OCI-LY7 (cell line): ENCODE measurements around the gene DEGS1. TPM values are rescaled to one million over a fixed set of nuclear protein-coding genes. Genes with fewer than 3 reads are reported as not detected.

Experiments
- BruUV-seq: library from RNA; stranded (reverse); fragments of 400-500 nt; replicated peaks from 2 replicates; lab custom pipeline; 2021; lab: Mats Ljungman, UMichigan
- CTCF ChIA-PET: fragments of 300-600 bp; sonication (Branson Sonifier 250); formaldehyde crosslinking; loops from one replicate; lab custom pipeline; 2022; ENCODE audit warnings: antibody characterized with exemption; ENCODE audit not compliant: unreplicated experiment; lab: Charles Lee
- POLR2A ChIA-PET: fragments of 300-600 bp; sonication (Branson Sonifier 250); formaldehyde crosslinking; loops from one replicate; lab custom pipeline; 2022; ENCODE audit warnings: antibody characterized with exemption; lab: Charles Lee
- DNase-seq: peaks from one replicate; pipeline ENCODE4 v3.0.0-alpha.2; 2015; ENCODE audit warnings: low spot score
- H2AFZ ChIP-seq: fragments of 200-600 bp; sonication (generic), shearing (Covaris generic); 2 replicates; pipeline ENCODE4 v1.6.1; 2014; ENCODE audit warnings: mild to moderate bottlenecking, antibody characterized with exemption, low read length, moderate library complexity
- H3K27ac ChIP-seq: fragments of 200-600 bp; sonication (generic); 2 replicates; pipeline ENCODE4 v1.5.1; 2014; ENCODE audit warnings: mixed run types, low read depth, mild to moderate bottlenecking, moderate library complexity, low read length, inconsistent platforms; ENCODE audit not compliant: poor library complexity, severe bottlenecking
- H3K36me3 ChIP-seq: fragments of 200-600 bp; sonication (generic); 2 replicates; pipeline ENCODE4 v1.6.1; 2014; ENCODE audit warnings: mild to moderate bottlenecking, antibody characterized with exemption, low read length, moderate library complexity, mixed read lengths; ENCODE audit not compliant: insufficient read depth
- H3K4me1 ChIP-seq: fragments of 200-600 bp; sonication (generic); 2 replicates; pipeline ENCODE4 v1.5.1; 2014; ENCODE audit warnings: mild to moderate bottlenecking, low read length; ENCODE audit not compliant: insufficient read depth, poor library complexity, severe bottlenecking
- H3K4me2 ChIP-seq: fragments of 200-600 bp; sonication (generic); 2 replicates; pipeline ENCODE4 v1.6.1; 2014; ENCODE audit warnings: mild to moderate bottlenecking, low read length
- H3K4me3 ChIP-seq: fragments of 200-600 bp; sonication (generic); 2 replicates; pipeline ENCODE4 v1.5.1; 2014; ENCODE audit warnings: mild to moderate bottlenecking, low read depth, low read length; ENCODE audit not compliant: poor library complexity, severe bottlenecking
- H3K79me2 ChIP-seq: fragments of 200-600 bp; sonication (generic); 2 replicates; pipeline ENCODE4 v1.6.1; 2016; ENCODE audit warnings: low read depth, mild to moderate bottlenecking, low read length, moderate library complexity, mixed read lengths; ENCODE audit not compliant: insufficient read depth
- H3K9me2 ChIP-seq: fragments of 200-600 bp; sonication (generic); 2 replicates; pipeline ENCODE4 v1.6.1; 2016; ENCODE audit warnings: mild to moderate bottlenecking, low read length, mixed read lengths; ENCODE audit not compliant: insufficient read depth
- H3K9me3 ChIP-seq: fragments of 200-600 bp; sonication (generic); 2 replicates; pipeline ENCODE4 v1.6.1; 2014; ENCODE audit warnings: mild to moderate bottlenecking, mixed run types, low read length, mixed read lengths
- H4K20me1 ChIP-seq: fragments of 200-600 bp; sonication (generic); 2 replicates; pipeline ENCODE4 v1.6.1; 2014; ENCODE audit warnings: mild to moderate bottlenecking, antibody characterized with exemption, low read length, moderate library complexity, mixed read lengths; ENCODE audit not compliant: insufficient read depth
- EZH2phosphoT487 ChIP-seq: fragments of 200-600 bp; sonication (generic); IDR thresholded peaks from 2 replicates; pipeline ENCODE4 v1.6.1; 2018; ENCODE audit warnings: low read depth, borderline replicate concordance, mild to moderate bottlenecking, mixed run types, antibody characterized with exemption, low read length, moderate library complexity, mixed read lengths
- intact Hi-C: fragments of 100-400 bp; cut with micrococcal nuclease; formaldehyde crosslinking; loops from one replicate; pipeline ENCODE4 v1.10.0; 2022; ENCODE audit not compliant: unreplicated experiment
- total RNA-seq, 2 experiments: library from RNA; depleted of rRNA in 1 of 2; stranded (reverse); fragments of >200 nt in 1 of 2; shearing (Covaris generic) in 1 of 2; gene quantifications; 2 replicates each; pipeline ENCODE4 v1.2.3, GENCODE V29; 2014 to 2022
- TF ChIP-seq, protein P1 (sequence below): fragments of 200-600 bp; sonication (generic); conservative IDR thresholded peaks from 2 replicates; pipeline ENCODE4 v1.5.1; 2014; ENCODE audit warnings: mild to moderate bottlenecking, antibody characterized with exemption, low read length, moderate library complexity, mixed read lengths

The DEGS1 gene
- total RNA-seq, 2 experiments from 2014 or later = 34.8 to 53.2 TPM

- DNase-seq = no peak
- Histone ChIP-seq H3K4me2 (no peak overlapping the region), H4K20me1 (no peaks in the 10 kb centered on the region), H3K79me2 (no peaks in the 10 kb centered on the region), H3K9me3 (no peaks in the 10 kb centered on the region), H3K4me1 (peaks cover 7% of the 10 kb centered on the region), H3K4me3 (no peak overlapping the region), H2AFZ (no peak overlapping the region), H3K27ac (no peak overlapping the region), H3K36me3 (no peaks in the 10 kb centered on the region), H3K9me2 (no peaks in the 10 kb centered on the region)
- intact Hi-C loops = no loop called here
- CTCF ChIA-PET = no interaction called here
- TF ChIP-seq, protein P1, sequence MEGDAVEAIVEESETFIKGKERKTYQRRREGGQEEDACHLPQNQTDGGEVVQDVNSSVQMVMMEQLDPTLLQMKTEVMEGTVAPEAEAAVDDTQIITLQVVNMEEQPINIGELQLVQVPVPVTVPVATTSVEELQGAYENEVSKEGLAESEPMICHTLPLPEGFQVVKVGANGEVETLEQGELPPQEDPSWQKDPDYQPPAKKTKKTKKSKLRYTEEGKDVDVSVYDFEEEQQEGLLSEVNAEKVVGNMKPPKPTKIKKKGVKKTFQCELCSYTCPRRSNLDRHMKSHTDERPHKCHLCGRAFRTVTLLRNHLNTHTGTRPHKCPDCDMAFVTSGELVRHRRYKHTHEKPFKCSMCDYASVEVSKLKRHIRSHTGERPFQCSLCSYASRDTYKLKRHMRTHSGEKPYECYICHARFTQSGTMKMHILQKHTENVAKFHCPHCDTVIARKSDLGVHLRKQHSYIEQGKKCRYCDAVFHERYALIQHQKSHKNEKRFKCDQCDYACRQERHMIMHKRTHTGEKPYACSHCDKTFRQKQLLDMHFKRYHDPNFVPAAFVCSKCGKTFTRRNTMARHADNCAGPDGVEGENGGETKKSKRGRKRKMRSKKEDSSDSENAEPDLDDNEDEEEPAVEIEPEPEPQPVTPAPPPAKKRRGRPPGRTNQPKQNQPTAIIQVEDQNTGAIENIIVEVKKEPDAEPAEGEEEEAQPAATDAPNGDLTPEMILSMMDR = no peak
- no peak for TF ChIP-seq EZH2phosphoT487
- no TSS peak for BruUV-seq
- POLR2A ChIA-PET = interaction anchor here (0.7 to 1.8 kb wide), 2 partner anchors 9 to 70 kb away, joined by 4 read pairs; partner anchors contain the start of gene DEGS1
These were observed 9.5 kb upstream of the DEGS1 start for GRCh38 chr1:224173523-224173922.

GRCh38 chr1:224175617-224176016 is 7.4 kb upstream of the DEGS1 start:
- H3K9me3 ChIP-seq = no peaks in the 10 kb centered on the region
- no peak for TF ChIP-seq EZH2phosphoT487
- no peaks in the 10 kb centered on the region for H3K36me3 ChIP-seq
- no peaks in the 10 kb centered on the region for H4K20me1 ChIP-seq
- H2AFZ ChIP-seq = no peak overlapping the region
- DNase-seq = no peak
- H3K4me2 ChIP-seq = no peak overlapping the region
- intact Hi-C loops = no loop called here
- no peaks in the 10 kb centered on the region for H3K79me2 ChIP-seq
- ChIA-PET POLR2A (no interaction called here), CTCF (no interaction called here)
- no peaks in the 10 kb centered on the region for H3K4me1 ChIP-seq
- H3K4me3 ChIP-seq = no peak overlapping the region
- no TSS peak for BruUV-seq
- no peak overlapping the region for H3K27ac ChIP-seq
- H3K9me2 ChIP-seq = no peaks in the 10 kb centered on the region

- no peaks in the 10 kb centered on the region for H4K20me1 ChIP-seq
- H3K4me3 ChIP-seq = no peak overlapping the region
- H3K4me2 ChIP-seq = no peak overlapping the region
- H3K4me1 ChIP-seq = peaks cover 14% of the 10 kb centered on the region
- intact Hi-C loops = no loop called here
- H3K9me3 ChIP-seq = no peaks in the 10 kb centered on the region
- TF ChIP-seq EZH2phosphoT487 = no peak
- TF ChIP-seq, protein P1 = no peak
- no peak overlapping the region for H3K27ac ChIP-seq
- ChIA-PET POLR2A (interaction anchor here (0.7 kb wide), 1 partner anchor 1758 kb away, joined by 3 read pairs; no protein-coding TSS in a partner anchor), CTCF (no interaction called here)
- no peak for DNase-seq
- no peaks in the 10 kb centered on the region for H3K9me2 ChIP-seq
- no peak overlapping the region for H2AFZ ChIP-seq
- H3K79me2 ChIP-seq = no peaks in the 10 kb centered on the region
- no TSS peak for BruUV-seq
- no peaks in the 10 kb centered on the region for H3K36me3 ChIP-seq
These were observed 5.6 kb upstream of the DEGS1 start for GRCh38 chr1:224177356-224177999.
